IPS-18a (cell line): ENCODE measurements around the gene TMPRSS13.

Source experiments
- H3K27ac ChIP-seq: one replicate; pipeline ENCODE4 v1.5.1; 2013; ENCODE audit warnings: low read length
- H3K27me3 ChIP-seq: one replicate; pipeline ENCODE4 v1.6.1; 2013; ENCODE audit warnings: mild to moderate bottlenecking, low read length; ENCODE audit not compliant: control insufficient read depth, insufficient read depth
- H3K36me3 ChIP-seq: one replicate; pipeline ENCODE4 v1.6.1; 2013; ENCODE audit warnings: low read depth, low read length; ENCODE audit not compliant: control insufficient read depth
- H3K4me1 ChIP-seq: one replicate; pipeline ENCODE4 v1.6.1; 2013; ENCODE audit warnings: low read depth, low read length; ENCODE audit not compliant: control insufficient read depth
- H3K4me3 ChIP-seq: one replicate; pipeline ENCODE4 v1.5.1; 2013; ENCODE audit warnings: low read length
- H3K9ac ChIP-seq: one replicate; pipeline ENCODE4 v1.6.1; 2013; ENCODE audit warnings: mild to moderate bottlenecking, low read length, moderate library complexity
- H3K9me3 ChIP-seq: one replicate; pipeline ENCODE4 v1.6.1; 2013; ENCODE audit warnings: low read depth, low read length; ENCODE audit not compliant: control insufficient read depth

The TMPRSS13 gene

GRCh38 chr11:117908109-117908895, 20.9 kb downstream of the TMPRSS13 start:
- no peak overlapping the region for H3K4me3 ChIP-seq
- no peaks in the 10 kb centered on the region for H3K9me3 ChIP-seq
- no peak overlapping the region for H3K27ac ChIP-seq
- H3K4me1 ChIP-seq, result peaks cover 13% of the 10 kb centered on the region
- no peak overlapping the region for H3K9ac ChIP-seq
- no peaks in the 10 kb centered on the region for H3K36me3 ChIP-seq
- H3K27me3 ChIP-seq, result no peaks in the 10 kb centered on the region

GRCh38 chr11:117907276-117908108, 21.7 kb downstream of the TMPRSS13 start:
- Histone ChIP-seq H3K27me3 (no peaks in the 10 kb centered on the region), H3K9me3 (no peaks in the 10 kb centered on the region), H3K4me1 (peaks cover 13% of the 10 kb centered on the region), H3K4me3 (peak overlapping the region; percentile 44), H3K9ac (no peak overlapping the region), H3K36me3 (no peaks in the 10 kb centered on the region), H3K27ac (no peak overlapping the region)

DNA sequence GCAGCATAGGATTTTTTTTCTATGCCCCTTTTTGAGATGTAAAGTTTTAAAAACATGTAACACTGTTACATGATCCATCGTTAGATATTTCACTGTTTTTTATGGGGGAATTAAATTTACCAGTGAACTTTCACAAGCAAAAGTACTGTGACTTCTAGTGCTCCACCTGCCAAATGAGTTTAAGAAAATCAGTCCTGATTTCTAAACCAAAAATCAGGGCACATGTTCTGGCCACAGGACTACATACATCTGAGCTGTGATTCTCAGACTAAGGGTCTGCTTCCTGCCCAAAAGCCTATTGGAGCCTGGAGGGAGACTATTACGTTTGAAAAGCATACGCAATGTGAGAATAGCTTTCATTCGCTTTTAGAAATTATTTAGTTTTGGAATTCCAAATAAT, 22.5 kb downstream of the TMPRSS13 start:
- H3K27me3 ChIP-seq, result no peaks in the 10 kb centered on the region

GRCh38 chr11:117906126-117906525, 23.1 kb downstream of the TMPRSS13 start:
- Histone ChIP-seq H3K9ac (no peak overlapping the region), H3K36me3 (no peaks in the 10 kb centered on the region), H3K27me3 (no peaks in the 10 kb centered on the region), H3K4me1 (peaks cover 13% of the 10 kb centered on the region), H3K27ac (no peak overlapping the region), H3K9me3 (no peaks in the 10 kb centered on the region), H3K4me3 (no peak overlapping the region)

More for the DNA sequence above, 22.5 kb downstream of the TMPRSS13 start:
- Histone ChIP-seq H3K36me3 (no peaks in the 10 kb centered on the region), H3K9ac (no peak overlapping the region), H3K27ac (no peak overlapping the region), H3K9me3 (no peaks in the 10 kb centered on the region), H3K4me3 (no peak overlapping the region), H3K4me1 (peaks cover 13% of the 10 kb centered on the region)

DNA sequence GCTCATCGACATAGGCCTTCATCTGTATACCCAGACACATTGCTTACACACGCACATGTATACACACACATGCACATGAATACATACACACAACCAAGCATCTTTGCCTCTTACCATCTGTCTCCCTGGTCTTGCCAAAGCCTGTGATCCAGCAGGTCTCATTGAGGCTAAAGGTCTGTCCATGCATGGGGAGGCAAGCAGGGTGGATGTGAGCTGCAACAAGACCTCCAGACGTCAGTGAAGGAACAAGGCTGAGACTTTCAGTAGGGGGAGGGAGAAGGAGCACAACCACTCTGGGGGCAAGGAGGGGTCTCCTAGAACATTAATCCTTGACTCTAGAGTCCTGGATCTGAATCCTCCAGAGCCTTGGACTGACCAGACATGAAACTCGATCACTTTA, 23.7 kb downstream of the TMPRSS13 start:
- Histone ChIP-seq H3K9ac (no peak overlapping the region), H3K36me3 (no peaks in the 10 kb centered on the region), H3K4me1 (peaks cover 13% of the 10 kb centered on the region), H3K27ac (no peak overlapping the region), H3K9me3 (no peaks in the 10 kb centered on the region), H3K27me3 (no peaks in the 10 kb centered on the region), H3K4me3 (no peak overlapping the region)

GRCh38 chr11:117903505-117904382, 25.5 kb downstream of the TMPRSS13 start:
- Histone ChIP-seq H3K4me1 (peaks cover 13% of the 10 kb centered on the region), H3K9ac (no peak overlapping the region), H3K27me3 (no peaks in the 10 kb centered on the region), H3K4me3 (no peak overlapping the region), H3K36me3 (no peaks in the 10 kb centered on the region), H3K9me3 (no peaks in the 10 kb centered on the region), H3K27ac (no peak overlapping the region)

DNA sequence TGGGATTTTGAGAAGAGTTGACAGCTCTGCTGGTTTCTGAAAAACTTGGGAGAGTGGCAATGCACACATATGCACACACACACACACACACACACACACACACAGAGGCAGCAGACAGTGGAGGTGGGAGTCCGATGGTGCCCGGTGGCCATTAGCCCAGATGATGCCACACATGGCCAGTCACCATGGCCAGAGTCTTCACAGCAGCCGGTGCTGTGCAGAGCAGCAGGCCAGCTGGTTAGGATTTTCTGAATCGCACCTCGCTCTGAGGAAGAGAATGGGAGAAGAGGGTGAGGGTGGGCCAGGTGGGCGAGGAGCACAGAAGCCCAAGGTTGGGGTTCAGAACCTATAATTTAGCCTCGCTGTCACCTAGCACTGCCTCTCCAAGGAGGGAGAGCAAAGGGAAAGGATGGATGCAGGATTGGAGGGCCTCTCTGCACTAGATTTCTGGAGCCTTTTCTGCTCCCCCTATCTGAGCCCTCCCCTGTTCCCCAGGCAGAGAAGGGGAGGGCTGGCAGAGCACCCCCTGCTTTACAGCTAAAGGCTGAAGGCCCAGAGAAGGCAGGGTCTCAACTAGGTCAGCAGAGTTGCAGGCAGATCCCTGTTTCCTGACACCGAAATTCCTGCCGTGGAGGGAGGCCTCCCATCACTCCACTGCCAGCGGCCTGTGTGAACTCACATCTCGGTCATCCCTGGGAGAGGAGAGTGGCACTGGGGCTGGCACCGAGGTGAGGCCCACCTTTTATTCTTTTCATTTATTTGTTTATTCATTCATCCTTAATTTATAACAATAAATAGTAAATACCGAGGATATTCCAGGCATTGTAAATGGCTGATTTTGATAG, 27.0 kb downstream of the TMPRSS13 start:
- Histone ChIP-seq H3K9ac (no peak overlapping the region), H3K27me3 (no peaks in the 10 kb centered on the region), H3K4me3 (no peak overlapping the region), H3K36me3 (no peaks in the 10 kb centered on the region), H3K4me1 (peaks cover 4% of the 10 kb centered on the region), H3K9me3 (no peaks in the 10 kb centered on the region), H3K27ac (no peak overlapping the region)

GRCh38 chr11:117901601-117902000, 27.6 kb downstream of the TMPRSS13 start:
- H3K27me3 ChIP-seq, result no peaks in the 10 kb centered on the region
- H3K4me1 ChIP-seq, result no peaks in the 10 kb centered on the region
- no peak overlapping the region for H3K4me3 ChIP-seq

GRCh38 chr11:117900720-117901440, 28.3 kb downstream of the TMPRSS13 start:
- H3K4me1 ChIP-seq, result no peaks in the 10 kb centered on the region
- no peak overlapping the region for H3K4me3 ChIP-seq
- H3K27ac ChIP-seq, result no peak overlapping the region
- no peak overlapping the region for H3K9ac ChIP-seq
- H3K27me3 ChIP-seq, result no peaks in the 10 kb centered on the region
- H3K36me3 ChIP-seq, result no peaks in the 10 kb centered on the region
- no peaks in the 10 kb centered on the region for H3K9me3 ChIP-seq

More at GRCh38 chr11:117901601-117902000, 27.6 kb downstream of the TMPRSS13 start:
- H3K9ac ChIP-seq, result no peak overlapping the region
- H3K9me3 ChIP-seq, result no peaks in the 10 kb centered on the region
- no peak overlapping the region for H3K27ac ChIP-seq
- no peaks in the 10 kb centered on the region for H3K36me3 ChIP-seq

GRCh38 chr11:117900121-117900648, 29.0 kb downstream of the TMPRSS13 start:
- no peaks in the 10 kb centered on the region for H3K36me3 ChIP-seq
- H3K9ac ChIP-seq, result no peak overlapping the region
- H3K27ac ChIP-seq, result no peak overlapping the region
- no peaks in the 10 kb centered on the region for H3K4me1 ChIP-seq
- H3K9me3 ChIP-seq, result no peaks in the 10 kb centered on the region
- no peak overlapping the region for H3K4me3 ChIP-seq
- H3K27me3 ChIP-seq, result no peaks in the 10 kb centered on the region
